Measurements from ENCODE around the gene HAUS2. TPM values are rescaled to one million over a fixed set of nuclear protein-coding genes. Genes with fewer than 3 reads are reported as not detected.

Gene HAUS2
- total RNA-seq, 1 experiment from 2014 or later = 39.8 TPM

- Histone ChIP-seq H3K27me3 (ENCODE audit: insufficient read depth, low read length) (no peaks in the 10 kb centered on the region), H3K27ac (ENCODE audit: low read depth, low read length) (no peak overlapping the region), H3K4me1 (ENCODE audit: control insufficient read depth in 1 of 2, insufficient read depth in 2 of 2, low read length in 2 of 2) (no peaks in the 10 kb centered on the region), H3K4me3 (replicated peaks in 1 of 2; ENCODE audit: low read depth in 1 of 2, low read length in 2 of 2) (no peak overlapping the region), H3K9ac (ENCODE audit: low read length) (no peak overlapping the region), H4K20me1 (ENCODE audit: insufficient read depth) (no peaks in the 10 kb centered on the region), H3K79me2 (ENCODE audit: insufficient read depth, low read length) (no peaks in the 10 kb centered on the region), H3K36me3 (ENCODE audit: control insufficient read depth in 1 of 2, insufficient read depth in 2 of 2, low read length in 2 of 2) (no peaks in the 10 kb centered on the region), H2AFZ (ENCODE audit: low read depth, low read length, poor library complexity, severe bottlenecking) (no peak overlapping the region), H3K9me2 (ENCODE audit: insufficient read depth) (no peaks in the 10 kb centered on the region), H3K4me2 (ENCODE audit: low read length) (no peak overlapping the region), H3K9me3 (ENCODE audit: control insufficient read depth in 1 of 2, insufficient read depth in 1 of 2, low read depth in 1 of 2, low read length in 2 of 2) (no peaks in the 10 kb centered on the region)
- ChIA-PET CTCF (no interaction called here), RAD21 (ENCODE audit: low non-redundant PET in 1 of 2, low total read pairs in 2 of 2, uncharacterized antibody in 2 of 2, unreplicated experiment in 2 of 2) (no interaction called here), POLR2A (no interaction called here)
- intact Hi-C loops (cut with micrococcal nuclease) = no loop called here
- no TSS peak for BruUV-seq (replicated peaks)
- no peak for TF ChIP-seq SIN3A (IDR thresholded peaks at IDR 0.05; ENCODE audit: low read depth)
- TF ChIP-seq JUND (IDR thresholded peaks at IDR 0.05) = no peak
- TF ChIP-seq YY1 (IDR thresholded peaks at IDR 0.05; ENCODE audit: extremely low read depth, insufficient replicate concordance, low read depth, low read length) = no peak
- TF ChIP-seq ELF1 (IDR thresholded peaks at IDR 0.05; ENCODE audit: borderline replicate concordance, low read depth) = no peak
- TF ChIP-seq POLR2AphosphoS5 (IDR thresholded peaks at IDR 0.05; ENCODE audit: low read depth, low read length) = no peak
- TF ChIP-seq EZH2phosphoT487 (IDR thresholded peaks at IDR 0.05; ENCODE audit: borderline replicate concordance) = no peak
- no peak for TF ChIP-seq ZFX (IDR thresholded peaks at IDR 0.05)
- no peak for TF ChIP-seq FOSL1 (IDR thresholded peaks at IDR 0.05; ENCODE audit: low read depth)
- TF ChIP-seq SRF (IDR thresholded peaks at IDR 0.05; ENCODE audit: low read depth) = no peak
- no peak for TF ChIP-seq EGR1 (IDR thresholded peaks at IDR 0.05; ENCODE audit: low read depth)
- TF ChIP-seq CBX3 (IDR thresholded peaks at IDR 0.05; ENCODE audit: low read depth) = no peak
- TF ChIP-seq SP1 (IDR thresholded peaks at IDR 0.05; ENCODE audit: low read depth) = no peak
- TF ChIP-seq ZNF274 (IDR thresholded peaks at IDR 0.05; ENCODE audit: low read depth, low read length) = no peak
- TF ChIP-seq RAD21 (IDR thresholded peaks at IDR 0.05; ENCODE audit: low read depth) = no peak
- no peak for TF ChIP-seq MAX (IDR thresholded peaks at IDR 0.05)
- no peak for TF ChIP-seq ZBTB33 (IDR thresholded peaks at IDR 0.05; ENCODE audit: extremely low read depth, insufficient replicate concordance, low read length)
- TF ChIP-seq POLR2A (IDR thresholded peaks at IDR 0.05; ENCODE audit: borderline replicate concordance, extremely low read depth, insufficient read depth, insufficient read length) = no peak
- TF ChIP-seq TCF7L2 (IDR thresholded peaks at IDR 0.05; ENCODE audit: borderline replicate concordance, extremely low read depth, insufficient read depth, insufficient read length) = no peak
- TF ChIP-seq EZH2 (IDR thresholded peaks at IDR 0.05) = no peak
- no peak for TF ChIP-seq CEBPB (IDR thresholded peaks at IDR 0.05; ENCODE audit: low read depth)
- ATAC-seq (no peak), DNase-seq (ENCODE audit: low read depth, low spot score) (no peak)
Observed at GRCh38 chr15:42602501-42602900, 53.9 kb downstream of the HAUS2 start.
